Dedifferentiated amniotic fluid mesenchymal stem cell (primary cell): ENCODE measurements around the gene EIF4A3.
"Not testable (repeated sequence)": the region's sequence is repeated elsewhere in the genome, so short reads cannot be mapped to it uniquely, and the experiment has no call there.

ENCODE experiments used
- DNase-seq: peaks from one replicate; pipeline ENCODE4 v3.0.0-alpha.2; 2016; ENCODE audit errors: extremely low spot score

EIF4A3 gene

GRCh38 chr17:80173126-80173525, 26.2 kb upstream of the EIF4A3 start:
- no peak for DNase-seq

DNA sequence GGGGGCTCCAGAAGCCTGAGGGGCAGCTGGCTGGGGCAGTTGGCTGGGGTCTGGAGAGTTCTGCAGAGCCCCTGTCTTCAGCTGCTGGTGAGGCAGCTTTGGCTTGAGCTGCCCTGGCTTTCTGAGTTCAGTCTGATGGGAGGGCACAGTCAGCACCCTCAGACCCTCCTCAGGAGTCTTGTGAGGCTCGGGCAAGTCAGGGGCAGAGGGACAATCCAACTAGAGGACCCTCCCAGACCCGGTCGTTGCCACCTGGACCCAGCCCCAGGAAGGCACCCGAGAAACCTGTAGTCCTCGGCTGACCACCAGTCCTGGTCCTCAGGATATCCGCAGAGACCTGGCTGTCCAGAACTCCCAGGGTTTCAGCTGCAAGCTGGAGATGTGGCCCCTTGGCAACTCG, 24.8 kb upstream of the EIF4A3 start:
- DNase-seq: no peak

DNA sequence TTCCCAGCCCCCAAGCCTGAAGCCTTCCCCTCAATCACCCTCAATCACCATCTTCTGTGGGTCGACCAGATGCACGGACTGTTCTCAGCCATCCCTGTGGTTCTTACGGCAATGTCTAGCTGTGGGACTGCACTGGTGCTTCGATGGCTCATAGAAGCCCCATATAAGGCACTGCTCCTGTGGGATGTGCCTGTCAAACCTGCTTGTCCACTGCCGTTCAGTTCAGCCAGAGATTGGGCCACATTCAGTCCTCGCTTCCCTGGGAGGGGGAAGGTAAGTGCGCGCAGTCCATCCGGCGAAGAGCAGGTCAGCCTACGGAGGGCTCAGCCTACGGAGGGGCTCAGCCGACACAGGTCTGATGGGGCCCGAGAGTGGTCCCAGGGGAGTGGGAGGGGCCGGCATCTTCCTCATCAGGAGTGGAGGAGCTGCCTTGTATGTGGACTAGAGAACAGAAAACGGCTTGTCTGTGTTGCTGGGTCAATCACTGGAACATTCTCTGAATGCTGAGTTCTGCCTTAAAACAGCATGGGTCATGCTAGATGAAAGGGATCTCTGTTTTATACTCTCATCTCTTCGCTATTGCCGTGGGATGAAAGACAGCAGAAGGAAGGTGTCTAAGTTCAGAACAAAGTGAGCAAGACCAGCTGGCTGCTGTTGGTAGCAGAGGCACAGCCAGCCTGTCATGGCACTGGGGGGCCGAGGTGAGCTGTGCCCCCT, 23.0 kb upstream of the EIF4A3 start, which contains the start of gene CARD14:
Gene CARD14 (plus strand): TSS at position 247 of the 717 bp plus-strand sequence. CDS start 11,409 bp downstream, outside the sequence.
- DNase-seq: no peak

- DNase-seq: no peak
These were observed 22.2 kb upstream of the EIF4A3 start for GRCh38 chr17:80169107-80169506.

DNA sequence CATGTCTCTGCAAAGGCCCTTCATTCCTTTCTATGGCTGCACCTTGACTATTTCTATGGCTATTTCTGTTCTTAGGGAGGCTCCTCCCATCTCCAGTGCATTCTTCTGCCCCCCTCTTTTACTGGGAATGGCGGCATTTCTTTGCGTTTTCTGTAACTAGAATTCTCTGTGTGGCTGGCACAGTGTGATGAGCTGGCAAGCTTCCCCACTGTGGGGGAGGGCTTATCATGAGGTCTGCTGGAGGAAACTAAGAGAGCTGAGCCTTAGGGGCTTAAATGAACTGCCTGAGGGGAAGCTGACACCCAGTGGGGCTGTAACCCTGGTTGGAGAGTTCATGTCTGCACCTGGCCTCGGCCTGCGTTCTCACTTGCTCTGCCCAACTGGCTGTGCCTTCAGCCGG, 21.4 kb upstream of the EIF4A3 start:
- no peak for DNase-seq

- no peak for DNase-seq
These were observed 19.5 kb upstream of the EIF4A3 start for GRCh38 chr17:80166446-80166845.

GRCh38 chr17:80164185-80164584, 17.3 kb upstream of the EIF4A3 start:
- no peak for DNase-seq

- no peak for DNase-seq
These were observed 16.4 kb upstream of the EIF4A3 start for GRCh38 chr17:80163336-80163735.

DNA sequence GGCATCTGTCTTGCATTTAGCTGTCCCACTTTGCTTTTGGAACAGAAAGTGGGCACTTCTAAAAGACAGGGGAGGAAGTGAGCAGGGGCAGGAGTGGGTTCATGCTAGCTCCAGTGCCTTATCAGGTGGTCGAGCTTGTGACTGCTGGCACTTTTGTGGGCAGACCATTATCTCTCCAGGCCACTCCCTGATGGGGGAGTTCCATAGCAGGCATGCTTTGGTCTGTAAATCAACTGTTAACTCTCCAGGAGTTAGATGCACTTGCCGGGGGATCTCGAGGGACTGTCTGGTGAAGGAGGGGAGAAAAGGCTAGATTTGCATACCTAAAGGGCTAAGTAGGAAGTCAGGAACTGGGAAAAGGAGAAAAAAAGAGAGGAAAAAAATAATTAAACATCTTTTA, 13.6 kb upstream of the EIF4A3 start:
- no peak for DNase-seq

- DNase-seq: no peak
These were observed 11.9 kb upstream of the EIF4A3 start for GRCh38 chr17:80158846-80159245.

- not testable (repeated sequence) for DNase-seq
These were observed 8.7 kb upstream of the EIF4A3 start for GRCh38 chr17:80155600-80155999.

GRCh38 chr17:80154166-80154565, 7.2 kb upstream of the EIF4A3 start:
- no peak for DNase-seq

GRCh38 chr17:80153004-80153403, 6.1 kb upstream of the EIF4A3 start:
- no peak for DNase-seq

DNA sequence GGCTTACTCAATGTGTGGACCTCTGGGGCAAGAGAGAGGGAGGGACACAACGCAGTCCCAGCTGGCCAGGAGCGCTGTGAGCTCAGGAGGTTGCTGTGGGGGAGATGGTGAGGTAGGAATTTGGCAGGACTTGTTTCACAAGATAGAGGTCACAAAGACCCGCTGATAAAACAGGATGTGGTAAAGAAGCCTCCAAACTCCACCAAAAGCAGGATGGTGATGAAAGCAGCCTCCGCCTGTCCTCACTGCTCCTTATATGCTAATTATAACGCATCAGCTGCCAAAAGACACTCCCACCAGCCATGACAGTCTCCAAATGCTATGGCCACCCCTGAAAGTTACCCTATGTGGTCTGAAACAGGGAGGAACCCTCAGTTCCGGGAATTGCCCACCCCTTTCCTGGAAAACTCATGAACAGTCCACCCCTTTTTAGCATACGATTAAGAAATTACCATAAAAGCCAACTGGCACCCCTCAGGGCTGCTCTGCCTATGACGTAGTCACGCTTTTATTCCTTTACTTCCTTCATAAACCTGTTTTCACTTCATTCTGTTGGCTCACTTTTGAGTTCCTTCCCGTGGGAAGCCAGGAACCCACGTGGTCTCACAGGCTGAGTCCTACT, 5.3 kb upstream of the EIF4A3 start:
- DNase-seq: no peak

GRCh38 chr17:80151333-80151732, 4.4 kb upstream of the EIF4A3 start:
- peak; percentile 69 for DNase-seq

GRCh38 chr17:80146121-80147034, 550 bp downstream of the EIF4A3 start:
- no peak for DNase-seq

DNA sequence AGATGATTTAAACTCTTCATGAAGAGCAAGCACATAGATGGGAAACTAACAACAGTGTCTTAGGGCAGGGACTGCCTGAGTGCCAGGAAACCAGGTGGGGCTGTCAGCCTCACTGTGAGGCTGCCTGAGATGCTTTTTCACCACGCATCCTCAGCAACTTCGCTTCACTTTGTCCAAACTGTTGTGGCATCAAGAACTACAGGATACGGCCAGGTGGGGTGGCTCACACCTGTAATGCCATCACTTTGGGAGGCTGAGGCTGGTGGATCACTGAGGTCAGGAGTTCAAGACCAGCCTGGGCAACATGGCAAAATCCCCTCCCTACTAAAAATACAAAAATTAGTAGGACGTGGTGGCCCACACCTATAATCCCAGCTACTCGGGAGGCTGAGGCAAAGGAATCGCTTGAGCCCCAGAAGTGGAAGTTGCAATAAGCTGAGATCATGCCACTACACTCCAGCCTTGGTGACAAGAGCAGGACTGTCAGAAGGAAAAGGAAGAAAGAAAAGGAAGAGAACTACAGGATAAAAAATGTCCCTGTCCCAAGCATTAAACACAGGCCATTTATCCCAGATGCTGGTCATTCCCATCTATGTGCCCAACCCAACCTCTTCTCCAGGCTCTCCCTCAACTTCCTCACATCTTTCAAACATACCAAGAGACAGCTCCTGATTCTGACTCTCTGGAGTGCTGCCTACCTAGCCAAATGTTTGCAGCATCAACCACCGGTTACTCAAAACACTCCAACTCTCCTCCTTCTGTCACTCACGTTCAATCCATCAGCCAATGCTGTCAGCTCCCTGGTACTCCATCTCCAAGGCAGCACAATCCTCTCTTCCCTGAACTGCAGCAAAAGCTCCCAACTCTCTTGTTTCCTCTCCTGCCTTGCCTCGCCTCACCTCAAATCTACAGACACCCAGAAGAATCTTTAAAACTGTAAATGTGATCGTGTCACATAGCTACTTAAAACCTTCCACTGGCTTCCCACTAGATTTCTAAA, 1.6 kb downstream of the EIF4A3 start:
- DNase-seq: no peak

- DNase-seq: no peak
These were observed 4.0 kb downstream of the EIF4A3 start for GRCh38 chr17:80142929-80143328.

- no peak for DNase-seq
These were observed 5.3 kb downstream of the EIF4A3 start for GRCh38 chr17:80141463-80142165.

DNA sequence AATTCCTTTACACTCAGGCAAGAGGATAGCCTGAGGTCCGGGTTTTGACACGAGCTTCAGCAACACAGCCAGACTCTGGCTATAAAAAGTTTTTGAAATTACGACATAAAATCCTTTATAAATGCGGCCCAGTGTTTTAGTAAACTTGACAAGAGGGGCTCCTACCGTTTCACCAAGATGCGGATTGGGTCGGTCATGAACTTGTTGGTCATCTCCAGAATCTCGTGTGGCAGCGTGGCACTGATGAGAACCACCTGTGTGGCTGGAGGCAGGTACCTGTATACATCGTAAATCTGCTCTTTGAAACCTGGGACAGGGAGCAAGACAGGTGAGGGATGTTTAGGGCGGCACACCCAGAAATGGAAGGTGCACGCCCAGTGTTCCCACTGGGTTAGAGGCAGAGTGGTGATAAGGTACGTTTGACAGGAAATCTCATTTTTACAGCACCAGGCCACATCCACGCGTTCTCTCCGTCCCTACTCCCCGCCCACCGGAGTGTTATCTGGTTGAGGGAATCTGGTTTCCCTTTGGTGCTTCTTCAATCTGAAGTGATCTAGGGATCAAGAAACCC, 8.0 kb downstream of the EIF4A3 start:
- no peak for DNase-seq
